ENCODE measurements around the gene TMEM212.

The TMEM212 gene

DNA sequence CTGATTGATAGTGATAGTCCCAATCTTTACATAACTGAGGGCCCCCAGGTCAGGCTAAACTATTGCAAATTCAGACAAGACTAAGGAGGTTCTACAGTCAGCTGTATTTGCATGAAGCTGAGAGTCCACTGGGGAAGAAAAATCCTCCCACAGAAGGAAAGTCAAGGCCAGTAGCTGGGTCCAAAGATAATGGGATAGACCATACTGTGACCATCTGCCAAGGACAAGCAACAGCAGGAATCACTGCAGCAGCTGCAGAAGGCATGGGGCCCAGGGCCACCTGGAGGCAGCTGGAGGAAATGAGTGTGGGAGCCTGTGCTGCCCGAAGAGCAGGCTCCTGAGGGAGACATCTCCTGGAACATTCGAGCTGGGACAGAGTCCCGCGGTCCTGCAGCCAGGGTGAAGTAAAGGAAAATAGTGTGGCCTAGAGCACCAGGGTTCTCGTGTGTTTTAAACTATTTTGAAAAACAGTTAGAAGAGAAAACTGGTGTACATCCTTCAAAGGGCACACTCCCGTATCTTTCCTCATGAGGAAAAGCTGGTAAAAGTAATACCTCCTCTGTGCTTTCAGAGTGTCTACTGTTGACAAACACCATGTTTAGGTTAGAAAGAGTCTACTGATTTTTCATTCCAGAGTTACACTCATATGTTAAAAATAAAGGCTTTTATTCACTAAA, 13.2 kb upstream of the TMEM212 start:
- TF ChIP-seq, protein P1, sequence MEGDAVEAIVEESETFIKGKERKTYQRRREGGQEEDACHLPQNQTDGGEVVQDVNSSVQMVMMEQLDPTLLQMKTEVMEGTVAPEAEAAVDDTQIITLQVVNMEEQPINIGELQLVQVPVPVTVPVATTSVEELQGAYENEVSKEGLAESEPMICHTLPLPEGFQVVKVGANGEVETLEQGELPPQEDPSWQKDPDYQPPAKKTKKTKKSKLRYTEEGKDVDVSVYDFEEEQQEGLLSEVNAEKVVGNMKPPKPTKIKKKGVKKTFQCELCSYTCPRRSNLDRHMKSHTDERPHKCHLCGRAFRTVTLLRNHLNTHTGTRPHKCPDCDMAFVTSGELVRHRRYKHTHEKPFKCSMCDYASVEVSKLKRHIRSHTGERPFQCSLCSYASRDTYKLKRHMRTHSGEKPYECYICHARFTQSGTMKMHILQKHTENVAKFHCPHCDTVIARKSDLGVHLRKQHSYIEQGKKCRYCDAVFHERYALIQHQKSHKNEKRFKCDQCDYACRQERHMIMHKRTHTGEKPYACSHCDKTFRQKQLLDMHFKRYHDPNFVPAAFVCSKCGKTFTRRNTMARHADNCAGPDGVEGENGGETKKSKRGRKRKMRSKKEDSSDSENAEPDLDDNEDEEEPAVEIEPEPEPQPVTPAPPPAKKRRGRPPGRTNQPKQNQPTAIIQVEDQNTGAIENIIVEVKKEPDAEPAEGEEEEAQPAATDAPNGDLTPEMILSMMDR (conservative IDR thresholded peaks at IDR 0.05): peak; percentile 87
- no peak for TF ChIP-seq ZFX (IDR thresholded peaks at IDR 0.05)
- H3K27ac ChIP-seq: no peak overlapping the region

GRCh38 chr3:171830518-171830875, 12.7 kb upstream of the TMEM212 start:
- no peak overlapping the region for H3K27ac ChIP-seq
- TF ChIP-seq ZFX (IDR thresholded peaks at IDR 0.05): no peak
- TF ChIP-seq, protein P1 (conservative IDR thresholded peaks at IDR 0.05): no peak

DNA sequence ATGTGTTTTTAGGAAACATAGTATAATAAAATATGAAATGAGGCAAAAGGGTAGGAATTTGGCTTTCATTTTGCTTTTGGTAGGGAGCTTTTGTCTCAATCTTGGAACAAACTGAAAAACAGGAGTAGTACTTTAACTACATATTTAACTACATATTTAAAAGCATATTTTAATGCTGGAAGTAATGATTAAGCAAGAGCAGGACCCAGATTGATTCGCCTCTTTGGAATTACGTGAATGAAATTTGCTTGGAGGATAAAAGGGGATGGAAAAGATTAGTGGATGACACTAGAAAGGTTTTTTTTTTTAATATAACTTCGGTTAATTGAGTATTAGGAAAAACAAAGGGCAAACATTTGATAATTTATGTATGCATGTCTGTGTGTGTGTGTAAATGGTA, 11.2 kb upstream of the TMEM212 start:
- H3K27ac ChIP-seq: no peak overlapping the region
- TF ChIP-seq, protein P1 (conservative IDR thresholded peaks at IDR 0.05): no peak
- TF ChIP-seq ZFX (IDR thresholded peaks at IDR 0.05): no peak

DNA sequence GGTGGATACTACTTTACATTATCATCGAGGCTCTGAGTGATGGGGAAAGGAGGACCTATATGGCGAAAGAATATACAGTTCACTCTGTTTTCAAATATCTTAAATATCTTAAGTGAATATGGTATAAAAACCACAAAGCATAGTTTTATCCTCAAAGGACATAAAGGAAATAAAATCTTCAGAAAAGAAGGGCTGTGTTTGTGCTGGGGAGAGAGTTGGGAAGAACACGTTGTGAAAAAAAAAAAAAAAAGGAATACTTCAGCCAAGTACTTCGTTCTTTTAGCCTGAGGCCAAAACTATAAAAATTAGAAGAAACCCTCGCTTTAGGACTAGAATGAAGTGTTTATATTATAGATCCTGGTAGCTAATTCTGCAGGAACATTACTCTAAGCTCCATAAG, 10.2 kb upstream of the TMEM212 start:
- no peak overlapping the region for H3K27ac ChIP-seq
- TF ChIP-seq, protein P1 (conservative IDR thresholded peaks at IDR 0.05): no peak
- no peak for TF ChIP-seq ZFX (IDR thresholded peaks at IDR 0.05)

DNA sequence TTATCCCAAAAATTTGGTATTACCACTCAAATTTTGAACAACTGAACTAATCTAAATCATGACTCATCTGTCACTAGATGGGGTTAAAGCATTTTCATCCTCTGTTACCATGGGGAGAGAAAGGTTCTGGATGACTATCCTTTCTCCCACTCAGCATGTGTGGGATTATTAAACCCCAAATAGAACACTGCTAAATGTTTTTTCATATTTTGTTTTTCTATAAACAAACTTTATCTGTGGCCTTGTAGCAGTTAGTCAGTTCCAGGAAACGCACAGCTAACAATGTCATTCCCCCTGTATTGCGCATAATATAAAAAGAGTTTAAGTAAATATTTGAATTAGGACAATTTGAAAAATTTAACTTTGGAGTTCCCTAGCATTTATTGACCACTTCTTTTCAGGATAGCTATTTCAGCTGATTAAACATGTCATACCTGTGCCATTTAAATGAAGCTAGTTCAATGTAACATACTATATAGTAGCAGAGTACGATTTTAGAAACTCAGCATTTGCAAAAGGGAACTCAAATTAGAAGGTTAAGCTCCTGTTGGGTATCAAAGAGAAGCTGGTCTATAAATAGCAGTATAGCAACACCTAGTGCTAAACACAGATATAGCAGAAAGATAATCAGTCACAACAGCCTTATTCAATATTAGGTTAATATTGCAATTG, 9.2 kb upstream of the TMEM212 start:
- no peak overlapping the region for H3K27ac ChIP-seq
- no peak for TF ChIP-seq ZFX (IDR thresholded peaks at IDR 0.05)
- TF ChIP-seq, protein P1 (conservative IDR thresholded peaks at IDR 0.05): peak; percentile 80

- TF ChIP-seq, protein P1 (conservative IDR thresholded peaks at IDR 0.05): peak; percentile 51
- no peak for TF ChIP-seq ZFX (IDR thresholded peaks at IDR 0.05)
- H3K27ac ChIP-seq: no peak overlapping the region
Measured at GRCh38 chr3:171834461-171834801, 8.7 kb upstream of the TMEM212 start.

- no peak overlapping the region; the same call in 1 of the 2 replicates for H3K27ac ChIP-seq
- no peak for TF ChIP-seq ZFX (IDR thresholded peaks at IDR 0.05)
- TF ChIP-seq, protein P1 (conservative IDR thresholded peaks at IDR 0.05): no peak
Measured at GRCh38 chr3:171835116-171835515, 8.0 kb upstream of the TMEM212 start.

Data from C4-2B (cell line).